ENCODE measurements around the gene TFAP2A. TPM values are rescaled to one million over a fixed set of nuclear protein-coding genes. Genes with fewer than 3 reads are reported as not detected.

The TFAP2A gene
- total RNA-seq, 2 donors from 2014 or later = 0.52 TPM; not detected in 1

GRCh38 chr6:10389739-10390494, 25.0 kb downstream of the TFAP2A start:
- DNase-seq (ENCODE audit: low spot score) = no peak
- intact Hi-C loops (cut with DNase I) = no loop called here

DNA sequence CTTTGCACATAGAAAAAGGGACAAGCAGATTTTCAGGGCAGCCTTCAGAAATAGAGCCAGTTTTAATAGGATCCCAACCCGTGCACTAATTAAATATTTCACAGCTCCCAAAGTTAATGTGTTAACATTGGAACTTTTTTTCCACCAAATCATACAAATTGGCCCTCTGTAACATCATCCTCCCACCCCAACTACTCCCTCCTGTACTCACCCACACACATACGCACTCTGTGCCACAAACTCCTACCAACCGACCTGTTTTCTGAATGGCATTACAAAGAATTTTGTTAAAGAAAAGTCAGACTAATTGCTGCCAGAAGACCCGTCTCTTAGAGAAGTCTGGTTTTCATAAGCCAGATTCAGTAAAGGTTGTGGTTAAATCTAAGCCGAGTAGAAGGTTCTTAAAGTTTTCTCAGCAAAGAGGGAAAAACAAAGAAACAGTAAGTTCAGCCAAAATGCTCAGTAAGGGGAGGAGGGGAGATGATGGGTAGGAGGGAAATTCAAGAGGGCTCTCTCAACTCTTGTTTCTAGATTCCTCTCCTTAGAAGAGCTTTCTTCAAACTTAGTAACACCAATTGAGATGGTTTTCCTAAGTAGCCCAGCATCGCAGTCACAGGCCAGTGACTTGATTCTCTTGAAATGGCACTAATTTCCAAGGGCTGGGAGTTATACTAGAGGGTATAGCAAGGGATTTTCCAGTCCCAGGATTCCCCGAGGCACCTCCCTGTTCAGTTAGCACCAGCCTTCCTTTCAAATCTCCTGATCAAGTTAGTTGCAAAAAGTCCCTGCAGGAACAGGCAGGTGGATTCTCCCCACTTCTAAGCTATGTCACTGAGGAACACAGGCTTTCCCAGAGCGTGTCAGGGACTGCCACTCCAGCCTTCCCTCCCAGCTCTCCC, 27.9 kb downstream of the TFAP2A start:
- intact Hi-C loops (cut with DNase I) = no loop called here
- DNase-seq (ENCODE audit: low spot score) = no peak

DNA sequence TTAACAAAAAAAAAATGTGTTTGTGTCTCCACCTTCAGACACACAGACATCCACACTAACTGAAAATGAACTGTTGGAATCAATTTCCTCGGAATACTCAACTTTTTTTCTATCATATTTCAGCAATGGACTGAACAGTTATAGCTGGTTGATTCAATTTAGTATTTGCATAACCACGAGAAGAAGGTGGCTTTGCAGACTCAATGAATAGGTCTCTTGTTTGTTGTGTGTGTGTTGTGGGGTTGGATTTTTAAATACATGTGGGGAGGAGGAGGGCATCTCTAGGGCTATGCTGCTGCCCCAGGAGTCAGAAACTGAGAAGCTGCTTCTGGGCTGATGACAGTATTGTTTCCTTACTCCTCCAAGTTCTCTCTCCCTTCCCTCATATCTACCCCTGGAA, 28.7 kb downstream of the TFAP2A start:
- no peak for DNase-seq (ENCODE audit: low spot score)
- intact Hi-C loops (cut with DNase I) = no loop called here

DNA sequence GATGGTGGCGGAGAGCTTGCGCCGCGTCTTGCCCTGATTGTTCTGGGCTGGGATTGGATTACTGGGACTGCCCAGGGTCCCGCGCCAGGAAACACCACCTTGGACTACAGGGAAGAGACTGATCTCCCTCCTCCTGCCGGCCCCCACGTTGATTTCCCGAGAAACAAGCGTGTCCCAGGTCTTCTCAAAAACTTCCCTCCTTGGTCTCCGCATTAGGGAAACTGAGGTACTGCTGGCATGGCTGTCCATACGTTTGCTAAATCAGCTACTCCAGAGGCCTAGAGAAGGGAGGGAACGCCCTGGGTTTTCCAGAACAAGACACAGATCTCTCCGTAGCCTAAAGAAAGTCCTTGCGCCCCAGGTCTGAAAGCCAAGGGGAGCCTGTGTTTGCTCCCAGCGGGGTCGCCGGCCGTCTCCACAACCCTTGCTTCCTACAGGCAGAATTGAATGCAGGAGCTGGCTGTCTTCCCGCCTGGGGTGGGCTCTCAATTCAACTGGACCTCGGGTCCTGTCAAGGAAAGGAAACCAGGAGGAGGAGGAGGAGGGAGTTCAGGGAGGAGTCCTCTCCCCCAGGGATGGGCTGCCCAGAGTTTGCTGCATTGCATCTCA, 29.2 kb downstream of the TFAP2A start:
- intact Hi-C loops (cut with DNase I) = no loop called here
- no peak for DNase-seq (ENCODE audit: low spot score)

- intact Hi-C loops (cut with DNase I) = no loop called here
- DNase-seq (ENCODE audit: low spot score) = no peak
These were observed 30.0 kb downstream of the TFAP2A start for GRCh38 chr6:10384610-10385523.

GRCh38 chr6:10384091-10384609, 30.7 kb downstream of the TFAP2A start:
- intact Hi-C loops (cut with DNase I) = no loop called here

GRCh38 chr6:10383331-10384090, 31.4 kb downstream of the TFAP2A start:
- no peak for DNase-seq (ENCODE audit: low spot score)
- intact Hi-C loops (cut with DNase I) = no loop called here

More at GRCh38 chr6:10384091-10384609, 30.7 kb downstream of the TFAP2A start:
- DNase-seq (ENCODE audit: low spot score) = no peak

GRCh38 chr6:10382728-10383330, 32.0 kb downstream of the TFAP2A start:
- DNase-seq (ENCODE audit: low spot score) = no peak
- intact Hi-C loops (cut with DNase I) = no loop called here

DNA sequence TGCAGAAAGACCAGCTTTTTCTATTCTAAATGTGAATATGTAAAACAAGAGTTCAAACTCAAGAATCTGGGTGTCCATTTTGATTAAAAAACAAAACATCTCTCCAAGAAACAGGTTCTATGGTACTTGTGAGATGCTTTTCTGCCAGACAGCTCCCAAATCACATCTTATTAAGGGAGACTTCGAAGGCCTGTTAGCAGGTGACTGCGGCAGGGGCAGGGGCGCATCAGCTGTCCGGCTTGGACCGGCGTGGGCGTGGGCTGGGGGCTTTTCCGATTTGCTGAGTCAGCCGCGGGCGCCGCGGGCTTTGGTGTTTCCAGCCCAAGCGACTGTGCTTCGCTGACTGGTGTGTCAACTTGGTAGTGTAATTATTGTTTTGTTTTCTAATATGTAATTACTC, 32.6 kb downstream of the TFAP2A start:
- DNase-seq (ENCODE audit: low spot score) = no peak
- intact Hi-C loops (cut with DNase I) = no loop called here

GRCh38 chr6:10381830-10382208, 33.1 kb downstream of the TFAP2A start:
- intact Hi-C loops (cut with DNase I) = no loop called here
- DNase-seq (ENCODE audit: low spot score) = no peak

GRCh38 chr6:10381133-10381829, 33.6 kb downstream of the TFAP2A start:
- intact Hi-C loops (cut with DNase I) = no loop called here
- DNase-seq (ENCODE audit: low spot score) = no peak

DNA sequence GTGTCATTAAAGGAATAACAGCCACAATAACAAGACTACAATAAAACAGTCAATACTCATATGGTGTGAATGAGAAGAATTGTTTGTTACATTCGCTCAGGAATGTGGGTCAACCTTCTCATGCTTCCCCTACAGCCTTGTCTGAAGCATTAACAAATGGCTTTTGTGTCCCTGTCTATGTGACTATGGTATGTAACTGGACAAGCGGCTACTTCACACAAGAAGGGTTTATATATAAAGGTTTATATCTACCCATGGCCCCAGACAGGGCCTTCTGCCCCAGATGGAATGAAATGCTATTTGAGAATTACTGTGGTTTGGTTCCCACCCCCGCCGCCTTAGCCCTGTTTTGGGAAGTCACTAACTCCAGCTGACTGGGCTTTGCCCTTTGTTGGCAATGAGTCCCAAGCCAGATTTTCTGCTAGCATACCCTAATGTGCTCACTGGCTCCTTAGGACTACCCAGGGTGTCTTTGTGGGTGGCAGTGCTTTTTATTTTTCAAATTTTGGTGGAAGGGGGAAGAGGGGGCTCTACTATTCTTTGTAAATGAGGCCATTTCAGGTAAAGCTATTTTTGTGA, 39.4 kb downstream of the TFAP2A start:
- intact Hi-C loops (cut with DNase I) = no loop called here
- no peak for DNase-seq (ENCODE audit: low spot score)

- no peak for DNase-seq (ENCODE audit: low spot score)
- intact Hi-C loops (cut with DNase I) = no loop called here
These were observed 41.1 kb downstream of the TFAP2A start for GRCh38 chr6:10373642-10374359.

DNA sequence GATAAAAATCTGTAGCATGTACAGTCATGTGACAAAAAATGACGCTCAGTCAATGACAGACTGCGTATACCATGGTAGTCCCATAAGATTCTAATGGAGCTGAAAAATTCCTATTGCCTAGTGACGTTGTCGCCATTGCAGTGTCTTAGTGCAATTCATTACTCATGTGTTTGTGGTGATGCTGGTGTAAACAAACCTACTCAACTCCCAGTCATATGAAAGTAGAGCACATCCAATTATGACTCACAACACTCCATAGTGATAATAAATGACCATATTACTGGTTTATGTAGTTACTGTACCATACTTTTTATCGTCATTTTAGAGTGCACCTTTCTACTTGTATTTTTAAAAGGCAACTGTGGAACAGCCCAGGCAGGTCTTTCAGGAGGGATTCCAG, 45.0 kb downstream of the TFAP2A start:
- intact Hi-C loops (cut with DNase I) = no loop called here
- no peak for DNase-seq (ENCODE audit: low spot score)

GRCh38 chr6:10368861-10369260, 46.0 kb downstream of the TFAP2A start:
- intact Hi-C loops (cut with DNase I) = no loop called here
- DNase-seq (ENCODE audit: low spot score) = no peak

DNA sequence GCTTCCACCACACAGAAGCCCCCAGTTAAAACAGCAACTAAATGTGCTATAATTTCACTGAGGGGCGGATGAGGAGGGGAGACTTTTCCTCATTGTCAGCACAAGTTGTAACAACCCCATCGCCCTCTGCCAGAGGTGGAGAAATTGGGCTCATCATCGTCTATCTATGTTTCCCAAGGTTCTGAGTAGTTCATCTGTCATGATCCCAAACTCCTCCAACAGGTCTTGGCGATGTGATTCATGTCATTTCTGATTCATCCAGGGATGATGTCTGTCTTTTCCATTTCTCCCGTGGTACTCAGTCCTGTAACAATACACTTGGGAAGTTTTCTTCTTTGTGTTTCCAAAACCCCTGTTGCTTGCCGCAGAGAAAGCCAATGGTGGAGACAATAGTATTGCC, 51.0 kb downstream of the TFAP2A start:
- DNase-seq (ENCODE audit: low spot score) = no peak
- intact Hi-C loops (cut with DNase I) = no loop called here

Measured in posterior vena cava (tissue), 2 donors.